GM21737 (cell line): ENCODE results near the gene PGP.

Source experiments
- ATAC-seq: cut with Tn5 transposase; IDR thresholded peaks from one replicate; pipeline ENCODE4 v1.9.1; 2021; ENCODE audit warnings: mild to moderate bottlenecking, moderate library complexity; ENCODE audit not compliant: unreplicated experiment

The PGP gene

DNA sequence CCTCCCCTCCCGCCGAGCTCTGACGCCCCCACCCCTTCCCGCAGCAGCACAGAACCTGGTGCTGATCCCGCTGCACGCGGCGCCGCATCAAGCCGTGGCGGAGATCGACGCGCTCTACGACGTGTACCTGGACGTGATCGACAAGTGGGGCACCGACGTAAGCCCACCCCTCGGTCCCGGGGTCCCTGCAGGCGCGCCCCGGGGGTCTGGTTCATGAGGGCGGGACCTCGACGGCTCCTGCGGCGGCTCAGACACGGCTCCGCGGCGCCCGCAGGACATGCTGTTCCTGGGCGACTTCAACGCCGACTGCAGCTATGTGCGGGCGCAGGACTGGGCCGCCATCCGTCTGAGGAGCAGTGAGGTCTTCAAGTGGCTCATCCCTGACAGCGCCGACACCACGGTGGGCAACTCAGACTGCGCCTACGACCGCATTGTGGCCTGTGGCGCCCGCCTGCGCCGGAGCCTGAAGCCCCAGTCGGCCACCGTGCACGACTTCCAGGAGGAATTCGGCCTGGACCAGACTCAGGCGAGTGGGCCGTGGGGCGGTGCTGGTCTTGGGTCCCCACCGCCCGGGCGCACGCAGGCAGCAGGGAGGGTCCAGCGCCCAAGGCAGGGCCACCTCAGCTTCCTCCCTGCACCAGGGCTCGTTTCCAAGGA lies 23.0 kb upstream of the PGP start:
- ATAC-seq: no peak

DNA sequence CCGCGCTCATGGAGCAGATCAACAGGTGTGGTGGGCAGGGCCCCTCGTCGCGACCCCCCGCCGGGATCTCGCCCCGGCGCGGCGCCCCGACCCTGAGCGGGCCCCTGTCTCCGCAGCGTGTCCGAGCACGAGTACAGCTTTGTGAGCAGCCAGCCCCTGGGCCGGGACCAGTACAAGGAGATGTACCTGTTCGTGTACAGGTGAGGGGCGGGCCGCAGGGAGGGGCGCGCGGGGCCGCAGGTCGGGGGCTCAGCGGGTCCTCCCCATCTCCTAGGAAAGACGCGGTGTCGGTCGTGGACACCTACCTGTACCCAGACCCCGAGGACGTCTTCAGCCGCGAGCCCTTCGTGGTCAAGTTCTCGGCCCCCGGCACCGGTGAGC lies 22.5 kb upstream of the PGP start:
- ATAC-seq: no peak

DNA sequence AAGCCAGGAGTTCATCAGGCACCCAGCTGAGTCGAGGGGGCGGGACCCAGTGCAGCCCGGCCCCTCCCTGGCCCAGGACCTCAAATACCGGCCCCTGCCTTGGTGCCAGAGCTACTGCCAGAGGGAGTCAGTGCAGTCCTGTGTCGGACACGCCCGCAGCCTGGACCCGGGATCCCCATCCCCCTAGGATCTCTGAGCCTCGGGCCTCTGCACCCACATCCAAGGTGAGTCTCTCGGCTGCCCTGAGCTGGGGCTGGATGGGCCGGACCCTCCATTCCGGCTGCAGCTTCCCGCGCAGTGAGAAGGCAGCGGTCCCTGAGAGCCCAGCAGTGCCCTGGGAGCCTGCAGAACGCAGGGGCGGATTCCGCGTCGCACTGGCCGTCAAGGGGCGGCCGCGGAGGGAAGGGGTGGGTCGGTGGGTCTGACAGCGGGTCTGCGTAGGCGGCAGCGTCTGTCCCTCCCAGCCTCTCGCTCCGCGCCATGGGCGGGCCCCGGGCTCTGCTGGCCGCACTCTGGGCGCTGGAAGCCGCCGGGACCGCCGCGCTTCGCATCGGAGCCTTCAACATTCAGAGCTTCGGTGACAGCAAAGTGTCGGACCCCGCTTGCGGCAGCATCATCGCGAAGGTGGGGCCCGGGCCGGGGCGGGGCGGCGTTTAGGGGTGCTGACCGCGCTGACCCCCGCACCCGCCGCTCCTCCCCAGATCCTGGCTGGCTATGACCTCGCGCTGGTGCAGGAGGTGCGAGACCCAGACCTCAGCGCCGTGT lies 21.9 kb upstream of the PGP start, which contains the start of gene DNASE1L2:
TSS of gene DNASE1L2 (plus strand) at position 108 of the 765 bp plus-strand sequence. CDS start at position 481, 373 bp downstream.
- no peak for ATAC-seq

DNA sequence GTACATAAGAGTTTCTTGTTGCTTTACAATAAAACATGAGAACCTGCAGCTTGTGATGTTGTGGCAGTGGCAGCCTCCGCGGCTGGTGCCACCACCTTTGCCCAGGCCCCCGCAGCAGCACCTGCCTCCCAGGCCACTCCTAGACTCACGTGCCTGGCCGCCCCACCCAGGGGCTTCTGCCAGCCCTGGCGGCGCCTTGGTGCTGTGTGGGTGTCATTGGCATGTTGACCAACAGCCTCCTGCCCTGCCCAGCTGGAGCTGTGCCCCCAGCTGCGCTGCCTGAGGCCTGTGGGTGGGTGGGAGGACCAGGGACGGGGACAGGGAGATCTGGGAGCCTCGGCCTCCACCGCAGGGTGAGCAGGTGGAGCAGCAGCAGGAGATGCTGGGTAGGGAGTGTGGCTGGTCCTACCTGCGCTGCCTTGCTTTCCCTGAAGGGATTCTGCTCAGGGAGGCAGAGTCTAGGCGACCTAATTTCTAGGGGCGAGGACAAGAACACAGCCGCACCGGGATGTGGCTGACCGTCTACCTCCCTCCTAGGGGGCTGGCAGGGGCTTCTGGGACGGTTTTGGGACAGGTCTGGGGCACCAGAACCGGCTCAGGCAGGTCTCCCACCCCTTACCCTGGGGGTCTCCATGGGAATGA lies 21.2 kb upstream of the PGP start:
- no peak for ATAC-seq

- ATAC-seq: no peak
These were observed 20.6 kb upstream of the PGP start for GRCh38 chr16:2235234-2235651.

- no peak for ATAC-seq
These were observed 20.2 kb upstream of the PGP start for GRCh38 chr16:2234813-2235170.

GRCh38 chr16:2233872-2234812 lies 19.5 kb upstream of the PGP start:
- no peak for ATAC-seq

- ATAC-seq: no peak
These were observed 18.6 kb upstream of the PGP start for GRCh38 chr16:2233046-2233775.

- no peak for ATAC-seq
These were observed 17.7 kb upstream of the PGP start for GRCh38 chr16:2232094-2232990.

GRCh38 chr16:2231016-2231931 lies 16.6 kb upstream of the PGP start:
- ATAC-seq: no peak

DNA sequence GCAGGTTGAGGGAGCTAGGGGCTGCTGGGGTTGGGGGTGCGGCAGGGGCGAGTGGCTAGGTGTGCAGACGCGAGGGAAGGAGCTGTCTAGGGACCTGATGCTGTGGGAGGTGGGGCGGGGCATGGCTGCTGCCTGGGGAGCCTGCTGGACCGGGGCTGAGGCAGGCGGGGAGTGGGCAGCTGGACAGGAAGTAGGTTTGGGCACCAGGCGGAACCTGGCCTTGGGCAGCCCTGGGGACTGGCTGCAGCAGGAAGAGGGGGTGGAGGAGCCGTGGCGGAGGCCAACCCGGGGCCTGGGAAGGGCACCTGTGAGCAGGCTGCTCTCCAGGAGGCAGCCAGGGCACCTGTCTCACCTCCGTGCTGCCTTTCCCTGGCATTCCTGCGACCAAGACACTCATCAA lies 15.7 kb upstream of the PGP start:
- ATAC-seq: no peak

DNA sequence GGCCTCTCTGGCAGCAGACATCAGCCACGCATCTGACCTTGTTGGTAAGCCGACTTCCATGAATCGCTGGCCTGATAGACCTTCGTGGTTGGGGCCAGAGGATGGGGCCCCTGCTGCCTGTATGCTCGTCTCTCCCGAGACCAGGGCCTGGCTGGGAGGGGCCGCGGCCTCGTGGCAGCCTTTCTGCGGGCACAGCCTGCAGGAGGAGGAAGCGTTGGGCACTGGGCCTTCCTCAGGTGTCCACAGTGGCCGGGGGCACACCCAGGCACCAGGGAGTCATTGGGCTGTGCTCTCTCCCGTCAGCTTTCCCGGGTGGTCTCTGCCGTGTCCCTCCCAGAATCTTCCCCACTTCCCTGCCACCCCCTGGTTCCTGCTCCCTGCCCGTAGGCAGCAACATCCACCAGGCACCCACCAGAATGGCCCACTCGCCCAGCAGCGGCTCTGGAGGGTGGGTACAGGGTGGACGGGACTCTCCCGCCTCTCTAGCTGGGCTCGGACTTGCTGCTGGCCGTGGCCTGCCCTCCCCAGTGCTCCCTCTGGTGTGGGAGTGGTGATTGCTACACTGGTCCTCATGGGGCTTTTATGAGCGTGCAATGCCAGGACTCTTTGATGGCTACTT lies 15.1 kb upstream of the PGP start:
- ATAC-seq: no peak

GRCh38 chr16:2229091-2229490 lies 14.5 kb upstream of the PGP start:
- ATAC-seq: no peak

GRCh38 chr16:2228161-2228824 lies 13.7 kb upstream of the PGP start:
- no peak for ATAC-seq

- ATAC-seq: no peak
These were observed 12.3 kb upstream of the PGP start for GRCh38 chr16:2226918-2227317.

GRCh38 chr16:2226245-2226793 lies 11.7 kb upstream of the PGP start:
- no peak for ATAC-seq

GRCh38 chr16:2223942-2224486 lies 9.4 kb upstream of the PGP start:
- ATAC-seq: peak; percentile 13
